Measurements from ENCODE around the gene ABCA4. TPM values are rescaled to one million over a fixed set of nuclear protein-coding genes. Genes with fewer than 3 reads are reported as not detected.

The ABCA4 gene
- total RNA-seq, 4 donors from 2014 or later, result not detected

GRCh38 chr1:93969371-93969770 is 151.6 kb downstream of the ABCA4 start:
- Histone ChIP-seq H3K27me3 (no peaks in the 10 kb centered on the region), H3K36me3 (no peaks in the 10 kb centered on the region), H3K4me3 (no peak overlapping the region), H3K4me1 (peaks cover 42 to 43% of the 10 kb centered on the region in 2 donors), H3K9me3 (no peaks in the 10 kb centered on the region), H3K27ac (peak overlapping the region; percentile 44 to 65 (median 54))
- intact Hi-C loops (cut with DNase I; ENCODE audit: low total_unique reads) (no loop called here), in situ Hi-C loops (cut with MboI; ENCODE audit: low sequenced_read_pairs in 4 of 4) (no loop called here)
- DNase-seq (no peak), ATAC-seq (no peak)
- TF ChIP-seq CTCF (IDR thresholded peaks at IDR 0.05 in 4 of 5, conservative IDR thresholded peaks at IDR 0.05 in 1 of 5) (no peak), POLR2A (IDR thresholded peaks at IDR 0.05) (no peak)

- no peaks in the 10 kb centered on the region for H3K9me3 ChIP-seq
- no peaks in the 10 kb centered on the region for H3K36me3 ChIP-seq
- no peaks in the 10 kb centered on the region for H3K27me3 ChIP-seq
- in situ Hi-C loops (cut with MboI; ENCODE audit: low sequenced_read_pairs in 4 of 4) (no loop called here), intact Hi-C loops (cut with DNase I; ENCODE audit: low total_unique reads) (no loop called here)
- peak overlapping the region; percentile 48 to 65 (median 52) for H3K27ac ChIP-seq
- TF ChIP-seq POLR2A (IDR thresholded peaks at IDR 0.05) (no peak), CTCF (IDR thresholded peaks at IDR 0.05 in 4 of 5, conservative IDR thresholded peaks at IDR 0.05 in 1 of 5) (no peak)
- ATAC-seq, result peak; percentile 76 to 79
- peak; percentile 26 to 43 for DNase-seq
- peaks cover 42 to 43% of the 10 kb centered on the region in 2 donors for H3K4me1 ChIP-seq
- H3K4me3 ChIP-seq, result no peak overlapping the region
Observed at GRCh38 chr1:93967306-93967705, 153.6 kb downstream of the ABCA4 start.

GRCh38 chr1:93965888-93966287 is 155.1 kb downstream of the ABCA4 start:
- no peak for DNase-seq
- Histone ChIP-seq H3K27ac (no peak overlapping the region), H3K4me3 (no peak overlapping the region), H3K9me3 (no peaks in the 10 kb centered on the region), H3K27me3 (no peaks in the 10 kb centered on the region), H3K4me1 (peaks cover 42 to 43% of the 10 kb centered on the region in 2 donors), H3K36me3 (no peaks in the 10 kb centered on the region)
- intact Hi-C loops (cut with DNase I; ENCODE audit: low total_unique reads), result no loop called here
- TF ChIP-seq CTCF (IDR thresholded peaks at IDR 0.05 in 4 of 5, conservative IDR thresholded peaks at IDR 0.05 in 1 of 5) (no peak), POLR2A (IDR thresholded peaks at IDR 0.05) (no peak)
- in situ Hi-C loops (cut with MboI; ENCODE audit: low sequenced_read_pairs in 4 of 4), result no loop called here
- no peak for ATAC-seq

- Histone ChIP-seq H3K27ac (no peak overlapping the region), H3K4me3 (no peak overlapping the region), H3K4me1 (peaks cover 36 to 39% of the 10 kb centered on the region in 2 donors), H3K36me3 (no peaks in the 10 kb centered on the region), H3K27me3 (no peaks in the 10 kb centered on the region), H3K9me3 (no peaks in the 10 kb centered on the region)
- in situ Hi-C loops (cut with MboI; ENCODE audit: low sequenced_read_pairs in 4 of 4), result no loop called here
- no peak for ATAC-seq
- no peak for DNase-seq
- intact Hi-C loops (cut with DNase I; ENCODE audit: low total_unique reads), result no loop called here
- TF ChIP-seq POLR2A (IDR thresholded peaks at IDR 0.05) (no peak), CTCF (IDR thresholded peaks at IDR 0.05 in 4 of 5, conservative IDR thresholded peaks at IDR 0.05 in 1 of 5) (no peak)
Observed at GRCh38 chr1:93965256-93965655, 155.7 kb downstream of the ABCA4 start.

GRCh38 chr1:93964777-93965200 is 156.2 kb downstream of the ABCA4 start:
- H3K27me3 ChIP-seq, result no peaks in the 10 kb centered on the region
- H3K36me3 ChIP-seq, result no peaks in the 10 kb centered on the region
- in situ Hi-C loops (cut with MboI; ENCODE audit: low sequenced_read_pairs in 4 of 4) (no loop called here), intact Hi-C loops (cut with DNase I; ENCODE audit: low total_unique reads) (no loop called here)
- H3K9me3 ChIP-seq, result no peaks in the 10 kb centered on the region
- peaks cover 31 to 34% of the 10 kb centered on the region in 2 donors for H3K4me1 ChIP-seq
- ATAC-seq, result no peak
- TF ChIP-seq CTCF (IDR thresholded peaks at IDR 0.05 in 4 of 5, conservative IDR thresholded peaks at IDR 0.05 in 1 of 5) (no peak), POLR2A (IDR thresholded peaks at IDR 0.05) (no peak)
- H3K27ac ChIP-seq, result no peak overlapping the region
- no peak for DNase-seq
- H3K4me3 ChIP-seq, result no peak overlapping the region
